Measurements from ENCODE around the gene NOD2. TPM values are rescaled to one million over a fixed set of nuclear protein-coding genes. Genes with fewer than 3 reads are reported as not detected.

NOD2 gene
- total RNA-seq, 1 experiment from 2014 or later, result not detected

DNA sequence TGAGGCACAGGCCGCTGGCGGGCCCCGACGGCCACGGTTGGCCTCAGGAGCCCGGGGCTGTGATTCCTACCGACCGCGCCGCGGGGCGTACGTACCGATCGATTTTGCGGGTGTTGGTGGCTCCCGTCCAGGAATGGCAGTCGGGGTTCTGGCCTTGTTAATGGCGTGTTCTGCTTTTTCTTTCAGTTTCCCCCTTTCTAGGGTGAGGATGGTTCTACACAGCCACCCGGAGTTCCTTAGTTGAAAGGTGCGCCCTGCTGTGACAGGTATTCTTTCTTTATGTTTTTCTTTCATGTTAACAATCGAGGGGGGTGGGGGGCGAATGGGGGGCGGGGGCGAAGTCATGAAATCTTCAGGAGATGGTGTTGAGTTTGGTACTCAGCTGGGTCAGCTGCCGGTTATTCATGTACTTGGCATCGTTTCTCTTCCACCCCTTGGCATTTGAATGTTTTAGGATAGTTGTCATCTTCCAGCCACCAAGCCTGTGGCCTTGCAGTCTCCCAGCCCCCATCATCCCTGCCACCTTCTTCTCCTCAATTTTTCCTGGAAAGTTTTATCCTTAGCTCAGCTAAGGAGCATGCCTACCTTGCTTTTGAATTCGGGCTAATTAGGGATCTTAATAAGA lies 49.3 kb downstream of the NOD2 start:
- Histone ChIP-seq H3K4me3 (ENCODE audit: low read depth in 2 of 2, low read length in 2 of 2) (peak overlapping the region; percentile 60 to 65), H3K9me3 (ENCODE audit: control insufficient read depth, insufficient read depth, low read depth, low read length) (no peaks in the 10 kb centered on the region), H3K27ac (ENCODE audit: low read length) (peak overlapping the region; percentile 29; the same call in 1 of the 2 replicates), H3K4me1 (ENCODE audit: control insufficient read depth, insufficient read depth, low read length) (no peaks in the 10 kb centered on the region), H3K36me3 (ENCODE audit: control insufficient read depth, insufficient read depth, low read length) (no peaks in the 10 kb centered on the region), H3K27me3 (ENCODE audit: control insufficient read depth, insufficient read depth, low read length) (no peaks in the 10 kb centered on the region)
- DNase-seq (ENCODE audit: low read depth, low spot score), result no peak
- TF ChIP-seq SIN3A (IDR thresholded peaks at IDR 0.05; ENCODE audit: borderline replicate concordance, insufficient read depth, low read depth, low read length) (no peak), TCF7L2 (IDR thresholded peaks at IDR 0.05; ENCODE audit: low read depth, low read length) (no peak), REST (IDR thresholded peaks at IDR 0.05; ENCODE audit: insufficient read depth in 1 of 2, low read depth in 2 of 2, low read length in 1 of 2) (no peak), POLR2AphosphoS5 (IDR thresholded peaks at IDR 0.05; ENCODE audit: low read depth, low read length) (no peak)
- TF ChIP-seq, protein P1, sequence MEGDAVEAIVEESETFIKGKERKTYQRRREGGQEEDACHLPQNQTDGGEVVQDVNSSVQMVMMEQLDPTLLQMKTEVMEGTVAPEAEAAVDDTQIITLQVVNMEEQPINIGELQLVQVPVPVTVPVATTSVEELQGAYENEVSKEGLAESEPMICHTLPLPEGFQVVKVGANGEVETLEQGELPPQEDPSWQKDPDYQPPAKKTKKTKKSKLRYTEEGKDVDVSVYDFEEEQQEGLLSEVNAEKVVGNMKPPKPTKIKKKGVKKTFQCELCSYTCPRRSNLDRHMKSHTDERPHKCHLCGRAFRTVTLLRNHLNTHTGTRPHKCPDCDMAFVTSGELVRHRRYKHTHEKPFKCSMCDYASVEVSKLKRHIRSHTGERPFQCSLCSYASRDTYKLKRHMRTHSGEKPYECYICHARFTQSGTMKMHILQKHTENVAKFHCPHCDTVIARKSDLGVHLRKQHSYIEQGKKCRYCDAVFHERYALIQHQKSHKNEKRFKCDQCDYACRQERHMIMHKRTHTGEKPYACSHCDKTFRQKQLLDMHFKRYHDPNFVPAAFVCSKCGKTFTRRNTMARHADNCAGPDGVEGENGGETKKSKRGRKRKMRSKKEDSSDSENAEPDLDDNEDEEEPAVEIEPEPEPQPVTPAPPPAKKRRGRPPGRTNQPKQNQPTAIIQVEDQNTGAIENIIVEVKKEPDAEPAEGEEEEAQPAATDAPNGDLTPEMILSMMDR (IDR thresholded peaks at IDR 0.05), result no peak
- in situ Hi-C loops (cut with HindIII; ENCODE audit: low pct_unique_long_range_greater_than_20kb, low sequenced_read_pairs) (no loop called here), intact Hi-C loops (cut with micrococcal nuclease; ENCODE audit: unreplicated experiment) (no loop called here)
- CTCF ChIA-PET, result no interaction called here
- POLR2A ChIA-PET, result no interaction called here
- no peak for ATAC-seq
- BruUV-seq (replicated peaks), result no TSS peak

DNA sequence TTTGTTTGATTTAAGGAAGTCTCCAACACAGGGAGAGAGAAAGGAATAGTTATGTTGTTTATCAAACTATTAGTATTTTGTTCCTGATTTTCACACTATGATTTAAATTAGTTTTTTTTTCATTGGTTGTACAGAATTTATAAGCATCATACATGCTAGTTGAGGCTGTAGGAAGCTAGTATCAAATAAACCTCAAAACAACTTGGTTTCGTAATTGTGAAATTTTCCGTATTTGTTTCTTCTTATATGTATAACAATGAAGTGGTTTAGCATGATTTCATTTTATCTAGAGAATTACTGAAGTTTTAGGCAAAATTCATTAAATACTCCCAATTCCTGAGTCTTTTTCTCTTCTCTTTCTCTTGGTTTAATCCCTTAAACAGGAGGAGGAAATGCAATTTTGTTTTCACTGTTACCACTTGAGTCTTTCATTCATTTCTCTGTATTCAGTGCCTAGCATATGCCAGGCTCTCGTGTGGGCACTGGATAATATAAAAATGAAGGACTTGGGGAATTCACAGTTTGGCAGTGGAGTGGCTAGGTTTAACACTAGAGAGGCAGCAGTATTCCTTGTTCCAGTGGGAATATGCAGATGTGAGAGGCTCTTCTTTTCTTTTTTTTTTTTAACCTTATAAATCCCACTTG lies 50.3 kb downstream of the NOD2 start:
- intact Hi-C loops (cut with micrococcal nuclease; ENCODE audit: unreplicated experiment), result no loop called here
- CTCF ChIA-PET, result no interaction called here
- no peaks in the 10 kb centered on the region for H3K4me1 ChIP-seq (ENCODE audit: control insufficient read depth, insufficient read depth, low read length)
- no peak for ATAC-seq
- BruUV-seq (replicated peaks), result no TSS peak
- no peaks in the 10 kb centered on the region for H3K36me3 ChIP-seq (ENCODE audit: control insufficient read depth, insufficient read depth, low read length)
- H3K27me3 ChIP-seq (ENCODE audit: control insufficient read depth, insufficient read depth, low read length), result no peaks in the 10 kb centered on the region
- no peak for DNase-seq (ENCODE audit: low read depth, low spot score)
- POLR2A ChIA-PET, result no interaction called here
- no peak for TF ChIP-seq POLR2AphosphoS5 (IDR thresholded peaks at IDR 0.05; ENCODE audit: low read depth, low read length)
- TF ChIP-seq REST (IDR thresholded peaks at IDR 0.05; ENCODE audit: insufficient read depth in 1 of 2, low read depth in 2 of 2, low read length in 1 of 2), result no peak
- no peak for TF ChIP-seq SIN3A (IDR thresholded peaks at IDR 0.05; ENCODE audit: borderline replicate concordance, insufficient read depth, low read depth, low read length)
- no peak for TF ChIP-seq TCF7L2 (IDR thresholded peaks at IDR 0.05; ENCODE audit: low read depth, low read length)
- TF ChIP-seq, protein P1 (IDR thresholded peaks at IDR 0.05), result no peak
- H3K27ac ChIP-seq (ENCODE audit: low read length), result no peak overlapping the region
- no peak overlapping the region for H3K4me3 ChIP-seq (ENCODE audit: low read depth in 2 of 2, low read length in 2 of 2)
- in situ Hi-C loops (cut with HindIII; ENCODE audit: low pct_unique_long_range_greater_than_20kb, low sequenced_read_pairs), result no loop called here
- no peaks in the 10 kb centered on the region for H3K9me3 ChIP-seq (ENCODE audit: control insufficient read depth, insufficient read depth, low read depth, low read length)

Measured in Panc1 (cell line).